H1 (cell line): ENCODE results near the gene CIPC. TPM values are rescaled to one million over a fixed set of nuclear protein-coding genes. Genes with fewer than 3 reads are reported as not detected.

Experiments used
- HDAC2 ChIP-seq, 2 experiments: fragments of 300-600 bp in 1 of 2; sonication (generic) in 1 of 2; IDR thresholded peaks; 2 replicates each; pipeline ENCODE4 v1.6.1; 2011 to 2012; ENCODE audit warnings: low read depth in 2 of 2, low read length in 2 of 2, mild to moderate bottlenecking in 2 of 2, moderate library complexity in 2 of 2, borderline replicate concordance in 1 of 2, inconsistent platforms in 1 of 2
- KDM1A ChIP-seq: fragments of 200-600, 300-600 bp; sonication (generic); IDR thresholded peaks from 2 replicates; pipeline ENCODE4 v1.7.1; 2016; ENCODE audit warnings: mild to moderate bottlenecking, low read length, borderline replicate concordance
- POLR2A ChIP-seq, 2 experiments: IDR thresholded peaks; 1 replicate in 1 of 2; 2 replicates in 1 of 2; pipeline ENCODE4 v1.6.1; 2011; ENCODE audit warnings: low read depth in 2 of 2, low read length in 2 of 2, mild to moderate bottlenecking in 2 of 2; ENCODE audit errors: control extremely low read depth in 1 of 2
- RBBP5 ChIP-seq: IDR thresholded peaks from 2 replicates; pipeline ENCODE4 v1.7.1; 2012; ENCODE audit warnings: low read depth, mild to moderate bottlenecking, inconsistent platforms, low read length, moderate library complexity, borderline replicate concordance
- SAP30 ChIP-seq: fragments of 300-600 bp; sonication (generic); IDR thresholded peaks from 2 replicates; pipeline ENCODE4 v1.7.1; 2012; ENCODE audit warnings: low read length, moderate library complexity, mild to moderate bottlenecking, inconsistent platforms; ENCODE audit not compliant: insufficient read depth, insufficient replicate concordance
- SIX5 ChIP-seq: IDR thresholded peaks from 2 replicates; pipeline ENCODE4 v1.6.1; 2011; ENCODE audit warnings: mild to moderate bottlenecking, low read depth, low read length
- TAF1 ChIP-seq: IDR thresholded peaks from 2 replicates; pipeline ENCODE4 v1.6.1; 2011; ENCODE audit warnings: mild to moderate bottlenecking, low read depth, low read length
- TAF7 ChIP-seq: optimal IDR thresholded peaks from 2 replicates; pipeline ENCODE3; 2011; ENCODE audit warnings: low read depth, mild to moderate bottlenecking, inconsistent platforms, low read length, moderate library complexity, borderline replicate concordance
- polyA plus RNA-seq, 7 experiments: library from polyadenylated mRNA; depleted of rRNA in 3 of 7; stranded (reverse) in 5 of 7; unstranded in 2 of 7; fragments of >200 nt in 5 of 7; fragments of 200-250 nt in 2 of 7; gene quantifications; 1 replicate in 5 of 7; 2 replicates in 1 of 7; 4 replicates in 1 of 7; pipeline versions ENCODE4 v1.2.1 to v1.2.3, GENCODE V29; 2011 to 2013; ENCODE audit warnings: missing spikeins in 2 of 7, mixed read lengths in 2 of 7
- total RNA-seq: library from RNA; stranded (reverse); fragmentation: NEBNext Ultra II Directional; extraction: Animal tissue kit (Norgen Biotek cat#: 25700); gene quantifications from 2 replicates; pipeline ENCODE4 v1.2.1, GENCODE V29; 2021
- TF ChIP-seq, protein P1 (sequence below): fragments of 300-600 bp; sonication (generic); IDR thresholded peaks from 2 replicates; pipeline ENCODE4 v1.7.1; 2012; ENCODE audit warnings: low read length, moderate library complexity, mild to moderate bottlenecking, inconsistent platforms; ENCODE audit not compliant: insufficient replicate concordance
- TF ChIP-seq, protein P2 (sequence below): IDR thresholded peaks from 2 replicates; pipeline ENCODE4 v1.6.1; 2012; ENCODE audit warnings: low read length, inconsistent platforms

The CIPC gene
- total and polyA plus RNA-seq, 2 of the 8 experiments (the other 6 are each of a cell fraction or from before 2014, with no cell fraction given), result 13.9 to 32.7 TPM

DNA sequence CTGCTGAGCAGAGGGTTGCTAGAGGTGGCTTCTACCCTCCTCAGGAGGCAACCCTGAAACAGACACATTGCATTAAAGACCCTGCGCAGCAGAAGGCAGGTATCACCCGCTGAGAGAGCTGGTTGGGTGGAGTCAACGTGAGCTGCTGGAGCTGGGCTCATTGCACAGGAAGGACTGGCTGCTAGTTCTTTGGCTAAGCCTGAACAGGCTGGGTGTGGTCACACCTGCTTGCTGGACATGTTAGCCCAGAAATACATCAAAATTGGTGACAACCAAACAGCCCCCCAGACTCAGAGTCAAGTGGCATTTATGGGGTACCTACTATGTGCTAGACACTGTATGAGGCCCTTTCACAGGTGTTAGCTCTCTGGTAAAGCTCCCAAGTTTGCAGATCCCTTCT, 35.8 kb upstream of the CIPC start (continued):
- TF ChIP-seq, protein P1, sequence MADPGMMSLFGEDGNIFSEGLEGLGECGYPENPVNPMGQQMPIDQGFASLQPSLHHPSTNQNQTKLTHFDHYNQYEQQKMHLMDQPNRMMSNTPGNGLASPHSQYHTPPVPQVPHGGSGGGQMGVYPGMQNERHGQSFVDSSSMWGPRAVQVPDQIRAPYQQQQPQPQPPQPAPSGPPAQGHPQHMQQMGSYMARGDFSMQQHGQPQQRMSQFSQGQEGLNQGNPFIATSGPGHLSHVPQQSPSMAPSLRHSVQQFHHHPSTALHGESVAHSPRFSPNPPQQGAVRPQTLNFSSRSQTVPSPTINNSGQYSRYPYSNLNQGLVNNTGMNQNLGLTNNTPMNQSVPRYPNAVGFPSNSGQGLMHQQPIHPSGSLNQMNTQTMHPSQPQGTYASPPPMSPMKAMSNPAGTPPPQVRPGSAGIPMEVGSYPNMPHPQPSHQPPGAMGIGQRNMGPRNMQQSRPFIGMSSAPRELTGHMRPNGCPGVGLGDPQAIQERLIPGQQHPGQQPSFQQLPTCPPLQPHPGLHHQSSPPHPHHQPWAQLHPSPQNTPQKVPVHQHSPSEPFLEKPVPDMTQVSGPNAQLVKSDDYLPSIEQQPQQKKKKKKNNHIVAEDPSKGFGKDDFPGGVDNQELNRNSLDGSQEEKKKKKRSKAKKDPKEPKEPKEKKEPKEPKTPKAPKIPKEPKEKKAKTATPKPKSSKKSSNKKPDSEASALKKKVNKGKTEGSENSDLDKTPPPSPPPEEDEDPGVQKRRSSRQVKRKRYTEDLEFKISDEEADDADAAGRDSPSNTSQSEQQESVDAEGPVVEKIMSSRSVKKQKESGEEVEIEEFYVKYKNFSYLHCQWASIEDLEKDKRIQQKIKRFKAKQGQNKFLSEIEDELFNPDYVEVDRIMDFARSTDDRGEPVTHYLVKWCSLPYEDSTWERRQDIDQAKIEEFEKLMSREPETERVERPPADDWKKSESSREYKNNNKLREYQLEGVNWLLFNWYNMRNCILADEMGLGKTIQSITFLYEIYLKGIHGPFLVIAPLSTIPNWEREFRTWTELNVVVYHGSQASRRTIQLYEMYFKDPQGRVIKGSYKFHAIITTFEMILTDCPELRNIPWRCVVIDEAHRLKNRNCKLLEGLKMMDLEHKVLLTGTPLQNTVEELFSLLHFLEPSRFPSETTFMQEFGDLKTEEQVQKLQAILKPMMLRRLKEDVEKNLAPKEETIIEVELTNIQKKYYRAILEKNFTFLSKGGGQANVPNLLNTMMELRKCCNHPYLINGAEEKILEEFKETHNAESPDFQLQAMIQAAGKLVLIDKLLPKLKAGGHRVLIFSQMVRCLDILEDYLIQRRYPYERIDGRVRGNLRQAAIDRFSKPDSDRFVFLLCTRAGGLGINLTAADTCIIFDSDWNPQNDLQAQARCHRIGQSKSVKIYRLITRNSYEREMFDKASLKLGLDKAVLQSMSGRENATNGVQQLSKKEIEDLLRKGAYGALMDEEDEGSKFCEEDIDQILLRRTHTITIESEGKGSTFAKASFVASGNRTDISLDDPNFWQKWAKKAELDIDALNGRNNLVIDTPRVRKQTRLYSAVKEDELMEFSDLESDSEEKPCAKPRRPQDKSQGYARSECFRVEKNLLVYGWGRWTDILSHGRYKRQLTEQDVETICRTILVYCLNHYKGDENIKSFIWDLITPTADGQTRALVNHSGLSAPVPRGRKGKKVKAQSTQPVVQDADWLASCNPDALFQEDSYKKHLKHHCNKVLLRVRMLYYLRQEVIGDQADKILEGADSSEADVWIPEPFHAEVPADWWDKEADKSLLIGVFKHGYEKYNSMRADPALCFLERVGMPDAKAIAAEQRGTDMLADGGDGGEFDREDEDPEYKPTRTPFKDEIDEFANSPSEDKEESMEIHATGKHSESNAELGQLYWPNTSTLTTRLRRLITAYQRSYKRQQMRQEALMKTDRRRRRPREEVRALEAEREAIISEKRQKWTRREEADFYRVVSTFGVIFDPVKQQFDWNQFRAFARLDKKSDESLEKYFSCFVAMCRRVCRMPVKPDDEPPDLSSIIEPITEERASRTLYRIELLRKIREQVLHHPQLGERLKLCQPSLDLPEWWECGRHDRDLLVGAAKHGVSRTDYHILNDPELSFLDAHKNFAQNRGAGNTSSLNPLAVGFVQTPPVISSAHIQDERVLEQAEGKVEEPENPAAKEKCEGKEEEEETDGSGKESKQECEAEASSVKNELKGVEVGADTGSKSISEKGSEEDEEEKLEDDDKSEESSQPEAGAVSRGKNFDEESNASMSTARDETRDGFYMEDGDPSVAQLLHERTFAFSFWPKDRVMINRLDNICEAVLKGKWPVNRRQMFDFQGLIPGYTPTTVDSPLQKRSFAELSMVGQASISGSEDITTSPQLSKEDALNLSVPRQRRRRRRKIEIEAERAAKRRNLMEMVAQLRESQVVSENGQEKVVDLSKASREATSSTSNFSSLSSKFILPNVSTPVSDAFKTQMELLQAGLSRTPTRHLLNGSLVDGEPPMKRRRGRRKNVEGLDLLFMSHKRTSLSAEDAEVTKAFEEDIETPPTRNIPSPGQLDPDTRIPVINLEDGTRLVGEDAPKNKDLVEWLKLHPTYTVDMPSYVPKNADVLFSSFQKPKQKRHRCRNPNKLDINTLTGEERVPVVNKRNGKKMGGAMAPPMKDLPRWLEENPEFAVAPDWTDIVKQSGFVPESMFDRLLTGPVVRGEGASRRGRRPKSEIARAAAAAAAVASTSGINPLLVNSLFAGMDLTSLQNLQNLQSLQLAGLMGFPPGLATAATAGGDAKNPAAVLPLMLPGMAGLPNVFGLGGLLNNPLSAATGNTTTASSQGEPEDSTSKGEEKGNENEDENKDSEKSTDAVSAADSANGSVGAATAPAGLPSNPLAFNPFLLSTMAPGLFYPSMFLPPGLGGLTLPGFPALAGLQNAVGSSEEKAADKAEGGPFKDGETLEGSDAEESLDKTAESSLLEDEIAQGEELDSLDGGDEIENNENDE, result no peak
- TF ChIP-seq, protein P2, sequence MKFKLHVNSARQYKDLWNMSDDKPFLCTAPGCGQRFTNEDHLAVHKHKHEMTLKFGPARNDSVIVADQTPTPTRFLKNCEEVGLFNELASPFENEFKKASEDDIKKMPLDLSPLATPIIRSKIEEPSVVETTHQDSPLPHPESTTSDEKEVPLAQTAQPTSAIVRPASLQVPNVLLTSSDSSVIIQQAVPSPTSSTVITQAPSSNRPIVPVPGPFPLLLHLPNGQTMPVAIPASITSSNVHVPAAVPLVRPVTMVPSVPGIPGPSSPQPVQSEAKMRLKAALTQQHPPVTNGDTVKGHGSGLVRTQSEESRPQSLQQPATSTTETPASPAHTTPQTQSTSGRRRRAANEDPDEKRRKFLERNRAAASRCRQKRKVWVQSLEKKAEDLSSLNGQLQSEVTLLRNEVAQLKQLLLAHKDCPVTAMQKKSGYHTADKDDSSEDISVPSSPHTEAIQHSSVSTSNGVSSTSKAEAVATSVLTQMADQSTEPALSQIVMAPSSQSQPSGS, result no peak
- TF ChIP-seq TAF7 (no peak), SIX5 (no peak), POLR2A (IDR thresholded peaks at IDR 0.05; ENCODE audit: control extremely low read depth in 1 of 2, low read depth in 2 of 2, low read length in 2 of 2) (no peak), RBBP5 (no peak), TAF1 (no peak), KDM1A (no peak), HDAC2 (IDR thresholded peaks at IDR 0.05; ENCODE audit: borderline replicate concordance in 1 of 2, low read depth in 2 of 2, low read length in 2 of 2) (no peak), SAP30 (no peak)
